Glomerular visceral epithelial cell (primary cell): ENCODE measurements around the gene PNPLA7.
A peak's percentile ranks its signal among the peaks of the same experiment; 100 is the strongest.
"Not testable (repeated sequence)": the region's sequence is repeated elsewhere in the genome, so short reads cannot be mapped to it uniquely, and the experiment has no call there.

ENCODE experiments used
- DNase-seq: peaks from one replicate; pipeline ENCODE4 v3.0.0-alpha.2; 2016; ENCODE audit errors: extremely low spot score

The PNPLA7 gene

DNA sequence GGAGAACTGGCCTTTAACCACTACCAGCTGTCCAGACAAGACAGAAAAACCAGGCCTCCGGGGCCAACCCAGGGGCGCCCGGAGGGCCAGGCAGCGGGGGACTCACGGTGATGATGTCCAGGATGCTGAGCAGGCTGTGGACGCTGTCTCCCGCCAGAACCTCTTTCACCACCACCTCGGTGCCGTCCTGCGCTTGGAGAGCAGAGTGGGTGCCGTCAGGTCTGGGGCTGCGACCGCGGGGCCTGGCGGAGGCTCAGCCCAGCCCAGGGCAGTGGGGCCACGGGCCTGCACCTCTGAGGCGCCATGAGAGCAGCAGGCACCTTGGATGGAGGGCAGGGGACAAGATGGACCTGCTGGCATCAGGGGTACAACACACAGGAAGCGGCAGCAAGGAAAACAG, 9.7 kb downstream of the PNPLA7 start:
- no peak for DNase-seq

DNA sequence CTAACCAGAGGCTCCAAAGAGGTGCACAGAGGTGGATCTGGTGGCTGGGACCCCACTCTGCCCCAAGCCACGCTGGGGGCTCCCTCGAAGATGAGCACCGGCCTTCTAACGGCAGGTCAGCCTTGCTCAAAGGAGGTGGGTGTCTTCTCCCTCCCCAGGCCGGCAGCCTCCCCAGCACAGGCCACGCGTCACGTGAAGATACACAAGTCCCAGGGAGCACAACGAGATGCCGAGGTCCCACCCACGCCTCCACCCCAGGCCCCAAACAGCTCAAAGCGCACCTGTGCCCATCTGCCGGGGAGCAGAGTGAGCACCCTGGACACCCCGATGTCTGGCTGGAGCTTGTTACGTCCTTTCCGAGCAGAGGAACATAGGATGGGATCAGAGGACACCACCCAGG, 12.1 kb downstream of the PNPLA7 start:
- DNase-seq: no peak

DNA sequence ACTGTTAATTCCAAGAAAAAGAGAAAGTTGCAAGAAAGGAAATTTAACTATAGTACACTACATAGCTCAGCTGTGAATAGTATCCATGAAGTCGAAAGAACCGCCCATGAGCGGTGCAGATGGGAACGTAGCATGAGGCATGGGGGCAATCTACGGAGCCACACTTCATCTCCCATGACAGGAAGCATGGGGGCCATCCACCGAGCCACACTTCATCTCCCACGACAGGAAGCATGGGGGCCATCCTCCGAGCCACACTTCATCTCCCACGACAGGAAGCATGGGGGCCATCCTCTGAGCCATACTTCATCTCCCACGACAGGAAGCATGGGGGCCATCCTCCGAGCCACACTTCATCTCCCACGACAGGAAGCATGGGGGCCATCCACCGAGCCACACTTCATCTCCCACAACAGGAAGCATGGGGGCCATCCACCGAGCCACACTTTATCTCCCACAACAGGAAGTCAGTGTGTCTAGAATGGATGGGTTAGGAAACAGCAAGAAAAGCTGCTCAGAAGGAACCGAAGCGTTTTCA, 13.5 kb downstream of the PNPLA7 start:
- not testable (repeated sequence) for DNase-seq

DNA sequence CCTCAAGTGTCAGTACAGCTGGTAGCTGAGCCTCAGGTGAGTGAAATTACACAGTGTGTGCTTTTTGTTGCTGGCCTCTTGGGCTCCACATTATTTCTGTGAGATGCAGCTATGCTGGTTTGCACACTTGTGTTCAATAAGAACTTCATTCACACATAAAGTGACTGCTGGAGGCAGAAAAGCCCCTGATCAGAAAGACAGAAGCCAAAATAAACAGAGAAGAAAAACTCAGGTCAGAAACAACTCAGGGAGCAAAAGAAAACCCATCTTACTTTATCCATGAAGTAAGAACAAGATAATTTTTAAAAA, 15.1 kb downstream of the PNPLA7 start:
- no peak for DNase-seq

DNA sequence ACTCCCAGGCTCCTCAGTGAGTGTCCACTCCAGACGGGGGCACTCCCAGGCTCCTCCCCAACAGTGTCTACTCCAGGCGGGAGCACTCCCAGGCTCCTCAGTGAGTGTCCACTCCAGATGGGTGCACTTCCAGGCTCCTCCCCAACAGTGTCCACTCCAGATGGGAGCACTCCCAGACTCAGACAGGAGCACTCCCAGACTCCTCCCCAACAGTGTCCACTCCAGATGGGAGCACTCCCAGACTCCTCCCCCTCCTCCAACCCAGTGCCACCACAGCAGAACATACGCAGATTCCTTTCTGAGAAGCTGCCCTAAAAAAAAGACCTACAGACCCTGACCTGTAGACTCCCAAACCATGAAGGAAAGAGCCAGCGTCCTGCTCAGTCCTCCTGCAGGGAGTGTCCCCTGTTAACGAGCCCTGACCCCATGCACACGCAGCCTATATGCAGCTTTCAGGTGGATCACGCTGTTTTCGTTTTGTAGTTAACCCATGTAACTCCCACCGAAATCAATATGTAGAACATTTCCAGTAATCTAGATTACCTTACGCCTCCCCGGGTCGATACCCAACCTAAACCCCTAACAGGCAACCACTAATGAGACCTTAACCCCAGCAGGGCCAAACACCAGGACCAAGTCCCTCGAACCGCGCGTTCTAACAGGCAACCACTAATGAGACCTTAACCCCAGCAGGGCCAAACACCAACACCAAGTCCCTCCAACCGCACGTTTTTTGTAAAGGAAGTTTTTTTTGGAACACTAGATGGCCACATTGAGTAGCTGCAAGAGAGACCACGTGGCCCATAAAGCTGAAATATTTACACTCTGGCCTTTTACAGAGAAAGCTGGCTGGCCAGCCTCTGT, 15.7 kb downstream of the PNPLA7 start:
- DNase-seq: peak; percentile 54

DNA sequence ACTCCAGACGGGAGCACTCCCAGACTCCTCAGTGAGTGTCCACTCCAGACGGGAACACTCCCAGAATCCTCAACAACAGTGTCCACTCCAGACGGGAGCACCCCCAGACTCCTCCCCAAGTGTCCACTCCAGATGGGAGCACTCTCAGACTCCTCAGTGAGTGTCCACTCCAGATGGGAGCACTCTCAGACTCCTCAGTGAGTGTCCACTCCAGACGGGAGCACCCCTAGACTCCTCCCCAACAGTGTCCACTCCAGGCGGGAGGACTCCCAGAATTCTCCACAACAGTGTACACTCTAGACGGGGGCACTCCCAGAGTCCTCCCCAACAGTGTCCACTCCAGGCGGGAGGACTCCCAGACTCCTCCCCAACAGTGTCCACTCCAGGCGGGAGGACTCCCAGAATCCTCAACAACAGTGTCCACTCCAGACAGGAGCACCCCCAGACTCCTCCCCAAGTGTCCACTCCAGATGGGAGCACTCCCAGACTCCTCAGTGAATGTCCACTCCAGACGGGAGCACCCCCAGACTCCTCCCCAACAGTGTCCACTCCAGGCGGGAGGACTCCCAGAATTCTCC, 17.2 kb downstream of the PNPLA7 start:
- DNase-seq: not testable (repeated sequence)

DNA sequence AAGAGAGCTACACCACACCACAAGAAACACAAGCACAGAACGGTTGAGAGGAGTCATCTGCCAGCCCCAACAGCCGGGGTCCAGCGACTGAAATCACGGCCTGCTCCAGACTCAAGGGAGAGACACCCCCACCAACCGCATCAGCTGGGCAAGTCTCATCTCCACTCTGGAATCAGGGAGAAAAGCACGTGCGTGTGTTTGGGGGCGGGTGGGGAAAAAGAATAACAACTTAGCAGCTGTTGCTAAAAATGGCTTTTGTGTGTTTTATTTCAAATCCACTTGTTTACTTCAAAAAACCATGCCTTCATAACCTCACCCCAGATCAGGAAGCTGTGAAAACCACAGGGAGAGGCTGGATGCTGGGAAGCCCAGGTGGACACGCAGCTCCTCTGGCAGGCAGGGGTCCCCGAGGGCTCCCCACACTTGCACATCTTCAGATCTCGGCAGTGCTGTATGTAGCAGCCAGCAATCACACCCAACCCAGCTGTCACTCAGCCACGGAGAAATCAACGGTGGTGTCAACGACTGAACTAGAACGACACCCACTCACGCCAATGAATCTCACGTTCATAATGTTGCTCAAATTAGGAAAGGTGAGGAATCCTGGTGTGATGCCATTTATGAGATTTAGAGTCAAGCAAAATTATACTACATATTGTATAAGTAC, 19.0 kb downstream of the PNPLA7 start:
- no peak for DNase-seq

DNA sequence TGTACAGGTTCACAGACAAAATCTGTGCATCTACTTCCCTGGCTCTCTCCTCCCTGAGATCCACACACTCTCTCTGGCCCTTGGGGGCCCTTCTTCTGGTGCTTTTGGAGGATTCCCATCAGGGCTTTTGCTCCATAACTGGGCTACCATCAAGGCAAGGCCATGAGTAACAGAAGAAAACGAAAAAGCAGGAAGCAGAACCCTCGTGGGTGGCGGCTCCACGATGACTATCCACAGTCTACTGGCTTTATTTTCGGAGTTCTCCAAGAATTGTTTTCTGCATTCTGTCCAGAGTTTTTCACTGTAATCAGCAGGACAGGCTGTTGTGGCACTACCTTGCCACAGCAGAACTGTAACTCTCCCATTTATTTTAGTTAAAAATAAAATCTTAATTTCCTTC, 19.9 kb downstream of the PNPLA7 start:
- DNase-seq: no peak

DNA sequence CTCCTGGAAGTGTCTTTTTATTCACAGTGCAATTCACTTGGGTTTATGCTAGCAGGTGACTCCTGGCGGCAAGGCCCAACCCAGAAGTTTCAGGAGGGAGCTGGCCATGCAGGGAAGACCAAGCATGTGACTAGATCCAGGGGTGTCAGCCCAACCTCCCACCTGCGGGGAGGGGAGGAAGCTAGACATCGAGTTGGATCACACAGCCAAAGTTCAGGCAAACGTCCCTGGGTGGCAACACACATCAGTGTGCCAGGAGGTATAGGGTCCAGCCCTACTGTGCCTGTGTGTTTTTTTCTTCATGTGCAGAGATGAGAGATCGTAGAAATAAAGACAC, 25.3 kb downstream of the PNPLA7 start:
- DNase-seq: no peak

DNA sequence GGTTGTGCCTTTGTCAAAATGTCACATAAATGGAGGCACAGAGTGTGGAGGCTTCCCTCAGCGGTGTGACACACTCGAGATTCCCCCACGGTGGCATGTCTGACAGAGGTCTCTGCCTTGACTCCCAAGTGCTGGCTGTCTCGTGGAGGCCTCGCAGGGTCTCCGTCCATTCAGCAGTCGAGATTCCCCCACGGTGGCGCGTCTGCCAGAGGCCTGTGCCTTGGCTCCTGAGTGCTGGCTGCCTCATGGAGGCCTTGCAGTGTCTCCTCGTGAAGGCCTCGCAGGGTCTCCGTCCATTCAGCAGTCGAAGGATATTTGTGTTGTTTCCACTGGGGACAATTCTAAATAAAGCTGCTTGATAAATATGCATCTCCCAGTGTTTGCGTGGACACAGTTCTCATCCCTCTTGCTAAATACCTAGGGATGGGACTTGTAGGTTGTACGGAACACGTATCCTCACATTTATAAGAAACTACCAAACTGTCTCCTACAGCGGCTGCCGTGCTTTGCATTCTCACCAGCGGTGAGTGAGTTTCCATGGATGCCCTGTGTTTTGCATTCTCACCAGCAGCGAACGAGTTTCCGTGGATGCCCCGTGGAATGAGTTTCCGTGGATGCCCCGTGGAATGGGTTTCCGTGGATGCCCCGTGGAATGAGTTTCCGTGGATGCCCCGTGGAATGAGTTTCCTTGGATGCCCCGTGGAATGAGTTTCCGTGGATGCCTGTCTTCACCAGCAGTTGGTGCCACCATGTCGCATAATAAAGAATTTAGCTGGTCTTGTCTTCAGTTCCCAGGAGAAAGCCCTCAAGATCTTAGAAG, 25.8 kb downstream of the PNPLA7 start:
- DNase-seq: no peak

DNA sequence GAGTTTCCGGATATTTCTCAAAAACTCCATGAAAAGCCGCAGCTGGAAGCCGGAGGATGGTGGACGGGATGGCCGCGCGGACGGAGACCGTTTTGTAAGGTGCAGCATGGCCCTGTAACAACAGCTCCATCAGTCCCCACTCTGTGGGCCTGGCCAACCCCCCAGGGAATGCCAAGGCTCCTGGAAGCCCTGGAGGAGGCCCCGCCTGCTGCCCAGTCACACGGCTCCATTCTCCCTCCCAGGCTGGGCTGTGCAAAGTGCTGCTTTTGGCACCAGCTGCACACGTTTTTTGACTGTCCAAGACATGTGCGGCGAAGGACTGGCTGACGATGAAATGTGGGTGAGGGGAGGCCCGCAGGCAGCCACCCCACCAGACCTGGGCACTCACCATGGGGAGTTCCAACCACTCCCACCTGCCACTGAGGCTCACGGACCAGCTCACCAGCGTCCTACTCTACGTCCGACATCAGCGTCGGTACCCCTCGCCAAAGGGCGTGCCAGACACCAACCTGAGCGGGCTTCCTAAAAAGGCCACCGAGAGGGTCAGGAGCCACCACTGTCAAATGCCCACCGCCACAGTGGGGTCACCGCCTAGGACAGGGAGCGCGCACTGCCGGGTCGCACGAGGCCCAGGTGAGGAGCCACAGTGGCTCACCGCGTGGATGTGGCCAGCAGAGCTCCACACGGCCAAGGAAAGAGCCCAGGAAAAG, 27.3 kb downstream of the PNPLA7 start:
- DNase-seq: no peak

DNA sequence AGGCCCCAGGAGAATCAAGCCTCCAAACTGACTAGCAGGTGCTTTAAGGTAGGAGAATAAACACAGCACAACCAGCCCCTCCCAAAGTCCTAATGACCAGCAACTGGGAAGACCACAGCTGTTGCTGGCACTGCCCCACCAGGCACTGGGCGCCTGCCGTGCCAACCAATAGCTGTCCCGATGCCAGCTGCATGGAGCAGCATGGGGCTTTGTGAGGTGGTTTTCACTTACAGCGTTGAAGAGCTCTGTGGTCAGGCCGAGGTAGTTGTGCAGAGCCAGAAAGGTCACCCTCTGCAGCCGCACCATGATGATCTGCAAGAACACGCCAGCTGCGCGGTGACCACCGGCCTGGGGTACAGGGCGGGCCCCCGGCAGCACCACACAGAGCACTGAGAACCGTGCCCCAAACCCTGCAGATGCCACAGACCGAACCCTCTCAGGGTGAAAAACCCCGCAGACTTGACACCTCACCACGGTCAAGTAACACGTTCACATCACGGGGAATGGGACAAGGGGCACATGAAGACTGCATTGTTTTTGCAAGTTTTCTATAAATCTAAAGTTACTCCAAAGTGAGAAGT, 28.7 kb downstream of the PNPLA7 start:
- no peak for DNase-seq

DNA sequence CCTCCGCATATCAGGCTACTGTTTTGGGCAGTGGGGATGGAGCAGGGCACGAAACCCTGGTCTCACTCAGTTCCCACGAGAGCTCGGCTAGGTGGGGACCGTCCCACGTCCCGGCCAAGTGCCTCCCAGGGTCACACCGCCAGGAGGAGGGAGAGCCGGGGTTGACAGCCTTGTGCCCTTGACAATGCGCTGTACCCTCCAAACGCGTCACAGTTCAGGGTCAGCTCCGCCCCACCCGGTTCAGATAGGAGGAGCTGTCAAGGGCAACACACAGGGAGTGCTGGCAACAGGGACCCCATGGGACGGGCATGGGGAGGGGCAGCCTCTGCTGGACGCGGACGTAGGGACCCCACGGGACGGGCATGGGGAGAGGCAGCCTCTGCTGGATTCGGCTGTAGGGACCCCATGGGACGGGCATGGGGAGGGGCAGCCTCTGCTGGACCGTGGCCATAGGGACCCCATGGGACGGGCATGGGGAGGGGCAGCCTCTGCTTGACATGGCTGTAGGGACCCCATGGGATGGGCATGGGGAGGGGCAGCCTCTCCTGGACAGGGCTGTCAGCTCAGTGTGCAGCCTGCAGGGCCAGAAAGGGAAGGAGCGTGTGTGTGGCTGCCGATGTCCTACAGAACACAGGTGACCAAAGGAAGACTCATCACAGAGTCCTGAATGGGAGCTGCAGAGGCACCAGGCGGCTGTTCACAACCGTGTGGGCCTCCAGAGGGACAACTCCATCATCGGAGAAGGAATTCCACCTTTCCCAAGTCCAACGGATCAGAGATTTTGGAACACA, 29.4 kb downstream of the PNPLA7 start:
- no peak for DNase-seq

DNA sequence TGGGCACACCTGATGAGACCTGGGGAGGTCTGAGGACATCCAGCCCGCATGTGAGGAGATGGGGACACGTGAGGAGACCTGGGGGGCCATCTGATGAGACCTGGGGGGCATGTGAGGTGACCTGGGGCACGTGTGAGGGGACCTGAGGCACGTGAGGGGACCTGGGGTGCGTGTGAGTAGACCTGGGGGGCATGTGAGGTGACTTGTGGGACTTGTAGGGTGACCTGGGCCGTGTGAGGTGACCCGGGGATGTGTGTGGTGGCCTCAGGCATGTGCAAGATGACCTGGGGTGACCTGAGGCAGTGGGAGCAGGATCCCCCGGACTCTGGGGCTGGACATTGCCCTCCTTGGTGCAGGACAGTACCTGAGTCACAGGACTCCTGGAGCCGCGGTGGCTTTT, 30.6 kb downstream of the PNPLA7 start:
- no peak for DNase-seq

DNA sequence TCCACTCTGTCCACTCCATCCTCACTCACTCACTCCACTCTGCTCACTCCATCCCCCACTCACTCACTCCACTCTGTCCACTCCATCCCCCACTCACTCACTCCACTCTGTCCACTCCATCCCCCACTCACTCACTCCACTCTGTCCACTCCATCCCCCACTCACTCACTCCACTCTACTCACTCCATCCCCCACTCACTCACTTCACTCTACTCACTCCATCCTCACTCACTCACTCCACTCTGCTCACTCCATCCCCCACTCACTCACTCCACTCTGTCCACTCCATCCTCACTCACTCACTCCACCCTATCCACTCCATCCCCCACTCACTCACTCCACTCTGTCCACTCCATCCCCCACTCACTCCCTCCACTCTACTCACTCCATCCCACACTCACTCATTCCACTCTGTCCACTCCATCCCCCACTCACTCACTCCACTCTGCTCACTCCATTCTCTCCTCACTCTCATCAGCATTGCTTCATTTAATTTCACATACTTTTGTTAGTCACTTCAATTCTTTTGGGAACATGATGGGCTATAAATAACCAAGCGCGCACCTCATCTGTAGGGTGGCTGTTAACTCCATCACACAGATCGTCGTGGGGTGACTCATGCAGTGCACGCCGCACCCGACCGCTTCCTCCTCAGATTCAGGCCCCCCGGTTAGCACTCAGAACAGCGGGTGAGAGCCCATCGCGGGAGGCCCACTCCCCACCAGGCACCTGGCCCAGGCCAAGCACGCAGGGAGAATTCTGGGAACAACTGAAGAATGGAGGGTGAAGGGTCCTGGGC, 31.3 kb downstream of the PNPLA7 start:
- DNase-seq: not testable (repeated sequence)

DNA sequence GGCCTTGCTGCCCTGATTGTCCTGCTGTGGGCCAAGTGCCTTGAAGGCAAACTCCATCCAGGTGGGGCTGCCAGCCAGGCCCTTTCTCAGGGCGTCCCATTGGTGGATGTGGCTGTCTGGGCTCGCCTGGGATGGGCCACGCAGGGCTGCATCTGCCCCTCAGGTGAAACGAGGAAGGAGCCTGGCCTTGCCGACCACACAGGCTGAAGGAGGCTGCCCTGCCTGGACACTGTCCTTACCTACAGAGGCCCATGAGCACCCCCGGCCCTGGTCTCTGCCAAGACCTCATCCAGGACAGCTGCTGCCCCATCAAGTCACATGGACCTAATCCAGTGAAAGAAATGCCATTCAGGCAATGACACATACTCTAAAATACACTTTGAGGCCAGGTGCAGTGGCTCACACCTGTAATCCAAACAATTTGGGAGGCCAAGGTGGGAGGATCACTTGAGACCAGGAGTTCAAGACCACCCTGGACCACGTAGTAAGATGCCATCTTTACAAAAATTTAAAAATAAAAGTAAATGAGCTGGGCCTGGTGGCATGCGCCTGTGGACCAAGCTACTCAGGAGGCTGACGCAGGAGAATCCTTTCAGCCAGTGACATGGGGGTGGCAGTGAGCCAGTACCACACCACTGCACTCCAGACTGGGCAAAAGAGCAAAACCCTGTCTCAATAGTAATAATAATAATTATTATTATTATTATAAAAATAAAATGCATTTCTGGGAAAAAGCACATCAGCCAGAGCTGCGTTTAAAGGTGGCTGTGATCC, 33.9 kb downstream of the PNPLA7 start:
- no peak for DNase-seq

DNA sequence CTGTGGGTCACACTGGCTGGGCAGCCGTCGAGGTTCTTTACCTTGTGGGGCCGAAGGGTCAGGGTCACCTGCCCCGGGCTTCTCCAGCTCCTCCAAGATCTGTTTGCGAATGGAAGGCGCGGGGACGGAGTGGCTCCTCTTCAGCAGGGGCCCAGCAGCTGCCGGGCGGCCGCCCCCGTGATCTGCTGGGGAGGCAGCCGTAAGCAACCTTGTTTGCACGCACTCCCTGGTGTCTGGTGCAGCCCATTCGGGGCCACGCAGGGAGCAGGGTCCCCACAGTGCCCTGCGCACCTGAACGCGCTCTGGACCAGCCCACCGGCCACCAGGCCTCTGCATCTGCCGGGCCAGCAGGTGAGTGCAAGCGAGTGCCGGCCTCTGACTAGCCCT, 34.9 kb downstream of the PNPLA7 start:
- DNase-seq: no peak

DNA sequence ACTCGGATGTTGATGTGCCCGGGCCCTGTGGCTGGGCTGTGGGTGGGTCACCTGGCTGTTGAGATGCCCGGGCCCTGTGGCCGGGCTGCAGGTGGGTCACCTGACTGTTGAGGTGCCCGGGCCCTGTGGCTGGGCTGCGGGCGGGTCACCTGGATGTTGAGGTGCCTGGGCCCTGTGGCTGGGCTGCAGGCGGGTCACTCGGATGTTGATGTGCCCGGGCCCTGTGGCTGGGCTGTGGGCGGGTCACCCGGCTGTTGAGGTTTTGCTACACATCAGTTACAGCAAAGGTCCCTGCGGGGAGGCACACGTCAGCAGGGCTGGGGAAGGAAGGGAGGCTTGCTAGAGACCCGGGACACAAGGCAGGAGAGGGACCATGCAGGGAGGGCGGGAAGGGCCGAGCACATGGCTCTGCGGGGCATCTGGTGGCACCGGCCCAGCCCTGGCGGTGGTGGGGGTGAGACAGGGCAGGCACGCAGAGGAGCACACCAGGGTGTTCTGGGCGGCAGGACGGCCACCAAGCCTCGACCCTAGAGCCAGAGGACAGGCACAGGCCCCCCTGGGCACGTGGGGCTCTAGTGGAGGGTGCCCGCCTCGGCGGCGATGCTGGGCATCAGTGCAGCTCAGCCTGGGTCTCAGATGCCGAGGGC, 35.4 kb downstream of the PNPLA7 start:
- DNase-seq: no peak
